B cell (primary cell): ENCODE results near the gene SUPV3L1. TPM values are rescaled to one million over a fixed set of nuclear protein-coding genes. Genes with fewer than 3 reads are reported as not detected.

Experiments
- ATAC-seq: fragments of 200-7000 bp; cut with Tn5 transposase; one replicate; pipeline ENCODE4 v1.10.0; 2021; ENCODE audit warnings: low read depth, mild to moderate bottlenecking, moderate number of reproducible peaks, moderate library complexity
- CTCF ChIA-PET: fragments of 350-600 bp; sonication (Branson Sonifier 250); formaldehyde crosslinking; loops from one replicate; lab custom pipeline; 2021; ENCODE audit warnings: antibody characterized with exemption, inconsistent platforms; lab: Charles Lee
- POLR2A ChIA-PET: fragments of 350-600 bp; sonication (Branson Sonifier 250); formaldehyde crosslinking; loops from one replicate; lab custom pipeline; 2021; ENCODE audit warnings: antibody characterized with exemption; lab: Charles Lee
- DNase-seq: peaks from one replicate; pipeline ENCODE4 v3.0.0; 2013
- H2AFZ ChIP-seq: 2 replicates; pipeline ENCODE4 v1.6.1; 2012; ENCODE audit warnings: mild to moderate bottlenecking, low read depth, low read length; ENCODE audit not compliant: insufficient read depth, poor library complexity, severe bottlenecking
- H3K27ac ChIP-seq, 2 donors: 1 replicate in 1 of 2; 2 replicates in 1 of 2; pipeline ENCODE4 v1.5.1; 2012 to 2013; ENCODE audit warnings: low read length in 2 of 2, mild to moderate bottlenecking in 2 of 2, moderate library complexity in 1 of 2
- H3K27me3 ChIP-seq, 4 experiments: fragments of 200-600 bp in 1 of 4; sonication (generic) in 1 of 4; replicated peaks in 1 of 4; 1 replicate in 2 of 4; 2 replicates in 2 of 4; pipeline versions ENCODE4 v1.6.1 to v1.7.0; 2013 to 2016; ENCODE audit warnings: low read length in 3 of 4, mild to moderate bottlenecking in 2 of 4, mixed read lengths in 1 of 4, moderate library complexity in 1 of 4; ENCODE audit not compliant: insufficient read depth in 4 of 4, control insufficient read depth in 3 of 4; ENCODE audit errors: control extremely low read depth in 1 of 4
- H3K36me3 ChIP-seq, 2 experiments: replicated peaks in 1 of 2; 1 replicate in 1 of 2; 2 replicates in 1 of 2; pipeline versions ENCODE4 v1.6.1 to v1.7.1; 2013; ENCODE audit warnings: low read length in 1 of 2; ENCODE audit not compliant: insufficient read depth in 2 of 2, control insufficient read depth in 1 of 2; ENCODE audit errors: control extremely low read depth in 1 of 2, extremely low read depth in 1 of 2
- H3K4me1 ChIP-seq, 2 donors: fragments of 200-600 bp in 1 of 2; sonication (generic) in 1 of 2; 1 replicate in 1 of 2; 2 replicates in 1 of 2; pipeline versions ENCODE4 v1.5.1 to v1.6.1; 2013 to 2017; ENCODE audit warnings: low read length in 2 of 2; ENCODE audit not compliant: control insufficient read depth in 2 of 2, insufficient read depth in 2 of 2
- H3K4me2 ChIP-seq: replicated peaks from 2 replicates; pipeline ENCODE3; 2012; ENCODE audit warnings: mild to moderate bottlenecking, low read depth, low read length; ENCODE audit not compliant: poor library complexity, severe bottlenecking
- H3K4me3 ChIP-seq, 5 experiments: fragments of 200-600 bp in 1 of 5; sonication (generic) in 1 of 5; 1 replicate in 3 of 5; 2 replicates in 2 of 5; pipeline versions ENCODE4 v1.5.1 to v1.7.0; 2011 to 2016; ENCODE audit warnings: low read length in 4 of 5, mild to moderate bottlenecking in 4 of 5, low read depth in 2 of 5, control low read depth in 1 of 5, moderate library complexity in 1 of 5; ENCODE audit not compliant: insufficient read depth in 1 of 5; ENCODE audit errors: control extremely low read depth in 1 of 5, extremely low read depth in 1 of 5
- H3K79me2 ChIP-seq: fragments of 200-600 bp; sonication (generic); one replicate; pipeline ENCODE4 v1.6.0; 2016; ENCODE audit warnings: low read length; ENCODE audit not compliant: control insufficient read depth, insufficient read depth
- H3K9ac ChIP-seq: fragments of 200-600 bp; sonication (generic); 2 replicates; pipeline ENCODE4 v1.6.1; 2017; ENCODE audit warnings: mild to moderate bottlenecking, low read length, moderate library complexity
- H3K9me3 ChIP-seq, 3 donors: one replicate each; pipeline versions ENCODE4 v1.6.1 to v1.7.1; 2013; ENCODE audit warnings: low read length in 2 of 3; ENCODE audit not compliant: control insufficient read depth in 2 of 3, insufficient read depth in 1 of 3; ENCODE audit errors: control extremely low read depth in 1 of 3
- H4K20me1 ChIP-seq: 2 replicates; pipeline ENCODE4 v1.6.0; 2012; ENCODE audit warnings: mild to moderate bottlenecking, low read length; ENCODE audit not compliant: insufficient read depth, control insufficient read depth, poor library complexity, severe bottlenecking
- H3K27ac Mint-ChIP-seq: one replicate; pipeline ENCODE4 v1.8.0; 2021; ENCODE audit warnings: mixed read lengths
- H3K27me3 Mint-ChIP-seq: one replicate; pipeline ENCODE4 v1.8.0; 2021; ENCODE audit warnings: mixed read lengths
- H3K4me1 Mint-ChIP-seq: one replicate; pipeline ENCODE4 v1.8.0; 2021; ENCODE audit warnings: mixed read lengths
- H3K4me3 Mint-ChIP-seq: one replicate; pipeline ENCODE4 v1.8.0; 2021; ENCODE audit warnings: mixed read lengths
- H3K9me3 Mint-ChIP-seq: one replicate; pipeline ENCODE4 v1.8.0; 2022; ENCODE audit warnings: mixed read lengths; ENCODE audit not compliant: insufficient read depth
- EZH2 ChIP-seq: IDR thresholded peaks from 2 replicates; pipeline ENCODE4 v1.6.1; 2012; ENCODE audit warnings: borderline replicate concordance, low read depth, mild to moderate bottlenecking, moderate library complexity, low read length; ENCODE audit not compliant: insufficient read depth, poor library complexity, severe bottlenecking
- WGBS: methylation state at CpG from one replicate; pipeline ENCODE4 v1.1.5; 2013; ENCODE audit warnings: missing lambda C conversion rate; ENCODE audit not compliant: insufficient coverage; 5-methylcytosine and 5-hydroxymethylcytosine counted together
- intact Hi-C: fragments of 100-400 bp; cut with micrococcal nuclease; formaldehyde crosslinking; loops from one replicate; pipeline ENCODE4 v1.10.0; 2022
- polyA plus RNA-seq: library from polyadenylated mRNA; depleted of rRNA; stranded (reverse); fragments of >200 nt; gene quantifications from 2 replicates; pipeline ENCODE4 v1.2.3, GENCODE V29; 2012
- total RNA-seq, 2 donors: library from RNA; stranded (reverse); fragments of 120-200 nt in 1 of 2; gene quantifications; 1 replicate in 1 of 2; 2 replicates in 1 of 2; pipeline versions ENCODE4 v1.2.3 to v1.2.4, GENCODE V29; 2013 to 2022
- TF ChIP-seq, protein P1 (sequence below): fragments of 200-600 bp; IDR thresholded peaks from one replicate; pipeline ENCODE4 v1.8.0; 2022; ENCODE audit warnings: antibody characterized with exemption, mild to moderate bottlenecking

SUPV3L1 gene
- total and polyA plus RNA-seq, 2 donors (not counting 1 experiment from before 2014, with no cell fraction given), result 33.6 to 37.1 TPM

DNA sequence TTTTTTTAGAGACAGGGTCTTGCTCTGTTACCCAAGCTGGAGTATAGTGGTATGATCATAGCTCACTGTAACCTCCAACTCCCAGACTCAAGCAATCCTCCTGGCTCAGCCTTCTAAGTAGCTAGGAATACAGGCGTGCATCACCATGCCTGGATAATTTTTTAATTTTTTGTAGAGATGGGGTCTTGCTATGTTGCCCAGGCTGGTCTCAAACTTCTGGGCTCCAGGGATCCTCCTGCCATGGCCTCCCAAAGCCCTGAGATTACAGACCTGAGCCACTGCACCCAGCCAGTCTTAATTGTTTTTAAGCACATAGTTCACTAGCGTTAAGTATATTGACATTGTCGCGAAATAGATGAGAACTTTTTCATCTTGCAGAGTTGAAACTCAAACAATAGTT is 2.0 kb downstream of the SUPV3L1 start:
- Mint-ChIP-seq H3K27ac (no peak overlapping the region), H3K4me1 (peaks cover 41% of the 10 kb centered on the region), H3K27me3 (no peaks in the 10 kb centered on the region), H3K9me3 (no peaks in the 10 kb centered on the region), H3K4me3 (no peak overlapping the region)
- Histone ChIP-seq H3K4me2 (no peak overlapping the region), H3K79me2 (peaks cover 63% of the 10 kb centered on the region), H3K4me1 (peaks cover 11 to 18% of the 10 kb centered on the region in 2 donors), H3K9ac (no peak overlapping the region), H2AFZ (no peak overlapping the region), H3K9me3 (no peaks in the 10 kb centered on the region), H3K27me3 (no peaks in the 10 kb centered on the region), H3K27ac (no peak overlapping the region), H3K36me3 (peaks cover 0 to 30% of the 10 kb centered on the region in 2 experiments), H4K20me1 (peaks cover 6% of the 10 kb centered on the region), H3K4me3 (no peak overlapping the region)
- ATAC-seq (no peak), DNase-seq (no peak)
- no CpG with 5 or more reads among the region's 4 CpGs for WGBS
- TF ChIP-seq EZH2, result no peak
- TF ChIP-seq, protein P1, sequence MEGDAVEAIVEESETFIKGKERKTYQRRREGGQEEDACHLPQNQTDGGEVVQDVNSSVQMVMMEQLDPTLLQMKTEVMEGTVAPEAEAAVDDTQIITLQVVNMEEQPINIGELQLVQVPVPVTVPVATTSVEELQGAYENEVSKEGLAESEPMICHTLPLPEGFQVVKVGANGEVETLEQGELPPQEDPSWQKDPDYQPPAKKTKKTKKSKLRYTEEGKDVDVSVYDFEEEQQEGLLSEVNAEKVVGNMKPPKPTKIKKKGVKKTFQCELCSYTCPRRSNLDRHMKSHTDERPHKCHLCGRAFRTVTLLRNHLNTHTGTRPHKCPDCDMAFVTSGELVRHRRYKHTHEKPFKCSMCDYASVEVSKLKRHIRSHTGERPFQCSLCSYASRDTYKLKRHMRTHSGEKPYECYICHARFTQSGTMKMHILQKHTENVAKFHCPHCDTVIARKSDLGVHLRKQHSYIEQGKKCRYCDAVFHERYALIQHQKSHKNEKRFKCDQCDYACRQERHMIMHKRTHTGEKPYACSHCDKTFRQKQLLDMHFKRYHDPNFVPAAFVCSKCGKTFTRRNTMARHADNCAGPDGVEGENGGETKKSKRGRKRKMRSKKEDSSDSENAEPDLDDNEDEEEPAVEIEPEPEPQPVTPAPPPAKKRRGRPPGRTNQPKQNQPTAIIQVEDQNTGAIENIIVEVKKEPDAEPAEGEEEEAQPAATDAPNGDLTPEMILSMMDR, result no peak
- ChIA-PET CTCF (no interaction called here), POLR2A (no interaction called here)
- intact Hi-C loops, result no loop called here

DNA sequence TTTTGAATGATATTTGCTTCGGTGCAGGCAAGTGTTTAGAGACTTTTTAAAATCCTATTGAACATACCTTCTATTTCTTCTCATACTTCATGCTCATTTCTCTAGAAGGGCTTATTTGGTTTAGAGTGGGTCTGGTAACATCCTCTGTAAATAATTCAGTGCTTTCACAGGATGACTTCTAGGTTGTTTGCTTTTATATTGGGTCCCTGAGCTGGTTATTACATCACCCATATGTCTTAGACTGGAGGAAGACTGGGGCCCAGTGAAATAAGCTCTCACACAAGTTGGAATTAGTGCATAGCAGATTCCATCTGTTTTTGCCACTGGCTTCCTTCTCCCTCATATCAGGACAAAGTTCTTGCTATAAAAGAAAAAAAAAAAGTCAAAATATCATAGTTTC is 6.5 kb downstream of the SUPV3L1 start:
- no peaks in the 10 kb centered on the region for H3K27me3 ChIP-seq
- no peak overlapping the region for H3K4me3 ChIP-seq
- H2AFZ ChIP-seq, result no peak overlapping the region
- intact Hi-C loops, result no loop called here
- H3K9ac ChIP-seq, result no peak overlapping the region
- ChIA-PET POLR2A (no interaction called here), CTCF (no interaction called here)
- ATAC-seq, result no peak
- DNase-seq, result no peak
- Mint-ChIP-seq H3K4me1 (peaks cover 16% of the 10 kb centered on the region), H3K9me3 (no peaks in the 10 kb centered on the region), H3K27ac (no peak overlapping the region), H3K4me3 (no peak overlapping the region), H3K27me3 (no peaks in the 10 kb centered on the region)
- peaks cover 2% of the 10 kb centered on the region for H4K20me1 ChIP-seq
- peaks cover under 1 to 1% of the 10 kb centered on the region in 2 donors for H3K4me1 ChIP-seq
- H3K4me2 ChIP-seq, result no peak overlapping the region
- H3K27ac ChIP-seq, result no peak overlapping the region
- H3K79me2 ChIP-seq, result peaks cover 46% of the 10 kb centered on the region
- H3K9me3 ChIP-seq, result no peaks in the 10 kb centered on the region
- no CpG with 5 or more reads among the region's 1 CpG for WGBS
- TF ChIP-seq, protein P1, result no peak
- TF ChIP-seq EZH2, result no peak
- H3K36me3 ChIP-seq, result peaks cover 1 to 63% of the 10 kb centered on the region in 2 experiments
